GM12801 (cell line): ENCODE results near the gene FAM227A.

Experiments used
- CTCF ChIP-seq: IDR thresholded peaks from one replicate; pipeline ENCODE4 v1.5.1; 2011; ENCODE audit warnings: control low read depth; ENCODE audit not compliant: insufficient read length; ENCODE audit errors: extremely low read depth

Gene FAM227A

GRCh38 chr22:38613588-38613987, 42.6 kb downstream of the FAM227A start:
- no peak for TF ChIP-seq CTCF

GRCh38 chr22:38612217-38613006, 43.8 kb downstream of the FAM227A start:
- no peak for TF ChIP-seq CTCF

GRCh38 chr22:38611559-38611958, 44.6 kb downstream of the FAM227A start:
- no peak for TF ChIP-seq CTCF

- no peak for TF ChIP-seq CTCF
Observed at GRCh38 chr22:38610234-38610633, 46.0 kb downstream of the FAM227A start.

GRCh38 chr22:38608992-38609750, 47.0 kb downstream of the FAM227A start:
- no peak for TF ChIP-seq CTCF

- no peak for TF ChIP-seq CTCF
Observed at GRCh38 chr22:38607680-38608079, 48.5 kb downstream of the FAM227A start.

GRCh38 chr22:38602166-38602565, 54.0 kb downstream of the FAM227A start:
- TF ChIP-seq CTCF = no peak
